Astrocyte (in vitro differentiated cells and primary cell): Measurements from ENCODE around the gene CCDC8. TPM values are rescaled to one million over a fixed set of nuclear protein-coding genes. Genes with fewer than 3 reads are reported as not detected.

Source experiments
- DNase-seq: peaks from one replicate; pipeline ENCODE4 v3.0.0-alpha.2; 2010; ENCODE audit warnings: low read depth
- FAIRE-seq: peaks from 2 replicates; lab custom pipeline; 2011; peaks lifted over from hg19 to GRCh38; lab: Jason Lieb, UNC
- H2AFZ ChIP-seq: 2 replicates; pipeline ENCODE4 v1.6.0; 2012; ENCODE audit warnings: low read depth, low read length, inconsistent platforms
- H3K27ac ChIP-seq: 2 replicates; pipeline ENCODE4 v1.5.1; 2011; ENCODE audit warnings: low read depth, low read length, inconsistent platforms
- H3K27me3 ChIP-seq: 2 replicates; pipeline ENCODE4 v1.6.0; 2011; ENCODE audit warnings: low read length, inconsistent platforms; ENCODE audit not compliant: insufficient read depth
- H3K36me3 ChIP-seq: 2 replicates; pipeline ENCODE4 v1.5.1; 2011; ENCODE audit warnings: low read length, inconsistent platforms; ENCODE audit not compliant: insufficient read depth
- H3K4me1 ChIP-seq: 2 replicates; pipeline ENCODE4 v1.5.1; 2011; ENCODE audit warnings: low read length, inconsistent platforms; ENCODE audit not compliant: insufficient read depth
- H3K4me2 ChIP-seq: 2 replicates; pipeline ENCODE4 v1.6.0; 2012; ENCODE audit warnings: low read length, inconsistent platforms
- H3K4me3 ChIP-seq: 2 replicates; pipeline ENCODE4 v1.5.1; 2011; ENCODE audit warnings: low read depth, mild to moderate bottlenecking, low read length, inconsistent platforms; ENCODE audit not compliant: insufficient read depth
- H3K79me2 ChIP-seq: 2 replicates; pipeline ENCODE4 v1.6.0; 2012; ENCODE audit warnings: mild to moderate bottlenecking, low read length, inconsistent platforms; ENCODE audit not compliant: insufficient read depth
- H3K9ac ChIP-seq: 2 replicates; pipeline ENCODE4 v1.6.0; 2012; ENCODE audit warnings: mild to moderate bottlenecking, low read length, inconsistent platforms
- H3K9me3 ChIP-seq: 2 replicates; pipeline ENCODE4 v1.5.1; 2012; ENCODE audit warnings: low read depth, mild to moderate bottlenecking, low read length, inconsistent platforms; ENCODE audit not compliant: insufficient read depth
- H4K20me1 ChIP-seq: 2 replicates; pipeline ENCODE4 v1.6.0; 2012; ENCODE audit warnings: low read length, inconsistent platforms; ENCODE audit not compliant: insufficient read depth
- H3K27ac Mint-ChIP-seq: one replicate; pipeline ENCODE4 v1.8.0; 2021; ENCODE audit warnings: mild to moderate bottlenecking, mixed read lengths; ENCODE audit not compliant: unreplicated experiment
- H3K27me3 Mint-ChIP-seq: one replicate; pipeline ENCODE4 v1.8.0; 2021; ENCODE audit warnings: low read depth, mixed read lengths; ENCODE audit not compliant: unreplicated experiment
- H3K36me3 Mint-ChIP-seq: one replicate; pipeline ENCODE4 v1.8.0; 2021; ENCODE audit warnings: low read depth, mixed read lengths; ENCODE audit not compliant: unreplicated experiment
- H3K4me1 Mint-ChIP-seq: one replicate; pipeline ENCODE4 v1.8.0; 2021; ENCODE audit warnings: low read depth, mixed read lengths; ENCODE audit not compliant: unreplicated experiment
- H3K4me3 Mint-ChIP-seq: one replicate; pipeline ENCODE4 v1.8.0; 2021; ENCODE audit warnings: mild to moderate bottlenecking, moderate library complexity, mixed read lengths; ENCODE audit not compliant: unreplicated experiment
- H3K9me3 Mint-ChIP-seq: one replicate; pipeline ENCODE4 v1.8.0; 2021; ENCODE audit warnings: mild to moderate bottlenecking, mixed read lengths; ENCODE audit not compliant: unreplicated experiment
- CTCF ChIP-seq: IDR thresholded peaks from 2 replicates; pipeline ENCODE4 v1.5.1; 2011; ENCODE audit warnings: low read depth, mild to moderate bottlenecking, inconsistent platforms, low read length, moderate library complexity; ENCODE audit not compliant: insufficient read depth
- EZH2 ChIP-seq: IDR thresholded peaks from 2 replicates; pipeline ENCODE4 v1.6.1; 2012; ENCODE audit warnings: mild to moderate bottlenecking, low read length, inconsistent platforms; ENCODE audit not compliant: insufficient read depth
- total RNA-seq: library from RNA; stranded (reverse); gene quantifications from 2 replicates; pipeline ENCODE4 v1.2.1, GENCODE V29; 2021

The CCDC8 gene
- total RNA-seq, 1 donor from 2014 or later: 35.5 TPM

GRCh38 chr19:46448601-46449000, 35.2 kb upstream of the CCDC8 start:
- no peak overlapping the region for H3K4me2 ChIP-seq
- Mint-ChIP-seq H3K4me3 (no peak overlapping the region), H3K27me3 (no peaks in the 10 kb centered on the region), H3K27ac (no peak overlapping the region), H3K9me3 (peaks cover 8% of the 10 kb centered on the region), H3K4me1 (peaks cover 3% of the 10 kb centered on the region), H3K36me3 (no peaks in the 10 kb centered on the region)
- peaks cover 9% of the 10 kb centered on the region for H3K27me3 ChIP-seq
- H3K79me2 ChIP-seq: no peaks in the 10 kb centered on the region
- H3K4me3 ChIP-seq: no peak overlapping the region
- DNase-seq (no peak), FAIRE-seq (no peak)
- H3K9ac ChIP-seq: no peak overlapping the region
- H2AFZ ChIP-seq: no peak overlapping the region
- no peaks in the 10 kb centered on the region for H3K36me3 ChIP-seq
- H4K20me1 ChIP-seq: no peaks in the 10 kb centered on the region
- H3K9me3 ChIP-seq: no peaks in the 10 kb centered on the region
- no peaks in the 10 kb centered on the region for H3K4me1 ChIP-seq
- no peak for TF ChIP-seq EZH2
- TF ChIP-seq CTCF: no peak
- H3K27ac ChIP-seq: no peak overlapping the region

GRCh38 chr19:46447824-46448223, 34.5 kb upstream of the CCDC8 start:
- no peak for TF ChIP-seq CTCF
- TF ChIP-seq EZH2: no peak
- Mint-ChIP-seq H3K27ac (peak overlapping the region; percentile 83), H3K27me3 (no peaks in the 10 kb centered on the region), H3K9me3 (peaks cover 11% of the 10 kb centered on the region), H3K36me3 (no peaks in the 10 kb centered on the region), H3K4me1 (peaks cover 8% of the 10 kb centered on the region), H3K4me3 (no peak overlapping the region)
- H2AFZ ChIP-seq: no peak overlapping the region
- no peaks in the 10 kb centered on the region for H4K20me1 ChIP-seq
- H3K4me1 ChIP-seq: peaks cover 2% of the 10 kb centered on the region
- FAIRE-seq (no peak), DNase-seq (no peak)
- peaks cover 9% of the 10 kb centered on the region for H3K27me3 ChIP-seq
- H3K4me3 ChIP-seq: no peak overlapping the region
- H3K27ac ChIP-seq: no peak overlapping the region
- H3K9ac ChIP-seq: no peak overlapping the region
- no peaks in the 10 kb centered on the region for H3K79me2 ChIP-seq
- no peak overlapping the region for H3K4me2 ChIP-seq
- H3K9me3 ChIP-seq: no peaks in the 10 kb centered on the region
- H3K36me3 ChIP-seq: no peaks in the 10 kb centered on the region

GRCh38 chr19:46447006-46447405, 33.6 kb upstream of the CCDC8 start:
- H3K4me1 ChIP-seq: peaks cover 3% of the 10 kb centered on the region
- peaks cover 11% of the 10 kb centered on the region for H3K9me3 Mint-ChIP-seq
- H3K9ac ChIP-seq: no peak overlapping the region
- H3K27ac ChIP-seq: no peak overlapping the region
- no peaks in the 10 kb centered on the region for H3K36me3 ChIP-seq
- H3K4me2 ChIP-seq: no peak overlapping the region
- no peak overlapping the region for H3K4me3 Mint-ChIP-seq
- H4K20me1 ChIP-seq: no peaks in the 10 kb centered on the region
- no peaks in the 10 kb centered on the region for H3K79me2 ChIP-seq
- H3K9me3 ChIP-seq: no peaks in the 10 kb centered on the region
- no peak overlapping the region for H3K4me3 ChIP-seq
- DNase-seq (no peak), FAIRE-seq (no peak)
- peaks cover 7% of the 10 kb centered on the region for H3K27me3 ChIP-seq
- H3K4me1 Mint-ChIP-seq: peaks cover 8% of the 10 kb centered on the region
- H3K36me3 Mint-ChIP-seq: no peaks in the 10 kb centered on the region
- peak overlapping the region; percentile 83 for H3K27ac Mint-ChIP-seq
- H2AFZ ChIP-seq: no peak overlapping the region
- TF ChIP-seq EZH2 (no peak), CTCF (no peak)
- no peaks in the 10 kb centered on the region for H3K27me3 Mint-ChIP-seq
